Ascending aorta (tissue), 2 donors: ENCODE measurements around the gene HASPIN. TPM values are rescaled to one million over a fixed set of nuclear protein-coding genes. Genes with fewer than 3 reads are reported as not detected.

Source experiments
- DNase-seq, 2 donors: peaks; one replicate each; pipeline ENCODE4 v3.0.0-alpha.2; 2019; ENCODE audit warnings: low spot score in 2 of 2
- H3K27ac ChIP-seq, 2 donors: fragments of 200-600 bp; sonication (generic); one replicate each; pipeline ENCODE4 v1.5.1; 2016 to 2017; ENCODE audit warnings: mild to moderate bottlenecking in 1 of 2
- H3K27me3 ChIP-seq: fragments of 200-600 bp; sonication (generic); one replicate; pipeline ENCODE4 v1.5.1; 2017
- H3K36me3 ChIP-seq, 2 donors: fragments of 200-600 bp; sonication (generic); one replicate each; pipeline ENCODE4 v1.5.1; 2016
- H3K4me1 ChIP-seq, 2 donors: fragments of 200-600 bp; sonication (generic); one replicate each; pipeline ENCODE4 v1.5.1; 2016 to 2017; ENCODE audit warnings: mild to moderate bottlenecking in 1 of 2
- H3K4me3 ChIP-seq, 2 donors: fragments of 200-600 bp; sonication (generic); one replicate each; pipeline ENCODE4 v1.5.1; 2016 to 2017; ENCODE audit warnings: mild to moderate bottlenecking in 1 of 2
- H3K9me3 ChIP-seq, 2 donors: fragments of 200-600 bp; sonication (generic); one replicate each; pipeline ENCODE4 v1.5.1; 2016
- intact Hi-C: fragments of 100-400 bp; cut with DNase I; formaldehyde crosslinking; loops from one replicate; pipeline ENCODE4 v1.15.1; 2023
- total RNA-seq: library from RNA; depleted of rRNA; stranded (reverse); fragments of >200 nt; gene quantifications from one replicate; pipeline ENCODE4 v1.1.0, GENCODE V29; 2016
- TF ChIP-seq, protein P1 (sequence below), 3 experiments: fragments of 200-600 bp in 2 of 3; fragments of 450-650 bp in 1 of 3; sonication (generic) in 2 of 3; IDR thresholded peaks; one replicate each; pipeline ENCODE4 v1.5.1; 2016 to 2019; ENCODE audit warnings: antibody characterized with exemption in 3 of 3, mild to moderate bottlenecking in 1 of 3, moderate library complexity in 1 of 3

HASPIN gene
- total RNA-seq, 1 donor from 2014 or later: 2.7 TPM

DNA sequence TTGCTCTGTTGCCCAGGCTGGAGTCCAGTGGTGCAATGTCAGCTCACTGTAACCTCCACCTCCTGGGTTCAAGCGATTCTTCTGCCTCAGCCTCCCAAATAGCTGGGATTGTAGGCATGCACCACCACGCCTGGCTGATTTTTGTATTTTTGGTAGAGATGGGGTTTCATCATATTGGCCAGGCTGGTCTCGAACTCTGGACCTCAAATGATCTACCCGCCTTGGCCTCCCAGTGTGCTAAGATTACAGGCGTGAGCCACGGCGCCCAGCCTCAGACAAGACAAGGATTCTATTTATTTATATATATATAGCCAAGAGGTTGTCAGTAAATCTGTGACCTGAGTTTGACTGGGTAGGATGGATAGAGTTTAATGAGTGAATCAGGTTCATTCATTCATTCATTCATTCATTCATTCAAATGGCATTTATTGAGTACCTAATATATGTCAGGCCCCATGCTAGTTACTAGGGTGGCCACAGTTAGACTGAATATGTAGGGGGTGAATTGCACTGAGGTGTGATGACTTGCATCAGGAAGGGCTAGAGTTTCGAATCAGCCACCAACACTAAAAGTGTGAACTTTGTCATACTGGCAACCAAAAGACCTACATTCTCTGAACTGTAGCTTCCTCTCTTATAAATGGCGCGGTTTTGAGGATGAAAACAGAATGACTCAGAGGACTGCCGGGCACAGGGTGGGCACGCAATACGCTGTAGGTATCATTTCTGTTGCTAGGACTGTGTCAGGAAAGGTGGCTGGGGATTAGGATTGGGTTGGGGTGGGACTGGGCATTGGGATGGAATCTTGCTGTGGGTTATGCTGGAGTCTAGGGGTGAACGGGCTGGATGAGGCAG is 39.4 kb downstream of the HASPIN start:
- H3K36me3 ChIP-seq: no peaks in the 10 kb centered on the region
- H3K4me3 ChIP-seq: no peak overlapping the region
- no peaks in the 10 kb centered on the region for H3K9me3 ChIP-seq
- DNase-seq: no peak
- no peaks in the 10 kb centered on the region for H3K27me3 ChIP-seq
- intact Hi-C loops: no loop called here
- no peaks in the 10 kb centered on the region for H3K4me1 ChIP-seq
- TF ChIP-seq, protein P1, sequence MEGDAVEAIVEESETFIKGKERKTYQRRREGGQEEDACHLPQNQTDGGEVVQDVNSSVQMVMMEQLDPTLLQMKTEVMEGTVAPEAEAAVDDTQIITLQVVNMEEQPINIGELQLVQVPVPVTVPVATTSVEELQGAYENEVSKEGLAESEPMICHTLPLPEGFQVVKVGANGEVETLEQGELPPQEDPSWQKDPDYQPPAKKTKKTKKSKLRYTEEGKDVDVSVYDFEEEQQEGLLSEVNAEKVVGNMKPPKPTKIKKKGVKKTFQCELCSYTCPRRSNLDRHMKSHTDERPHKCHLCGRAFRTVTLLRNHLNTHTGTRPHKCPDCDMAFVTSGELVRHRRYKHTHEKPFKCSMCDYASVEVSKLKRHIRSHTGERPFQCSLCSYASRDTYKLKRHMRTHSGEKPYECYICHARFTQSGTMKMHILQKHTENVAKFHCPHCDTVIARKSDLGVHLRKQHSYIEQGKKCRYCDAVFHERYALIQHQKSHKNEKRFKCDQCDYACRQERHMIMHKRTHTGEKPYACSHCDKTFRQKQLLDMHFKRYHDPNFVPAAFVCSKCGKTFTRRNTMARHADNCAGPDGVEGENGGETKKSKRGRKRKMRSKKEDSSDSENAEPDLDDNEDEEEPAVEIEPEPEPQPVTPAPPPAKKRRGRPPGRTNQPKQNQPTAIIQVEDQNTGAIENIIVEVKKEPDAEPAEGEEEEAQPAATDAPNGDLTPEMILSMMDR (IDR thresholded peaks at IDR 0.05): no peak
- H3K27ac ChIP-seq: no peak overlapping the region

DNA sequence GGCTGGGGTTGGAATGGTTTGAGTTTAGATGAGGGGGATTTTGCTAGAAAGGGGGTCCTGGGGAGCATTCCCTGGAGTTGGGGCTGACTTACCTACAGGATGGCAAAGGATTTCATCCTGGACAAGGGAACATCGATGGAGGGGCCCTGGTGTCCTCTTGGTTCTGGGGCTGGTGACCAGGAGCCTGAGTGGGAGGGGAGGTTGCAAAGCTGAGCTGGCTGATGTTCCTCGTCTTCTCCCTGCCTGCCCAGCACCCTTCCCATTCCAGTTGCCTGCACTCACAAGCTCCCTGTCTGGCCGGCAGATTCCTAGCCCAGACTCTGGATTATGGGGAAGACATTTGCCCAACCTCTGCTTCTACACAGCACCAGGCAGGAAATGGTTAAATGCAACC is 40.1 kb downstream of the HASPIN start:
- H3K36me3 ChIP-seq: no peaks in the 10 kb centered on the region
- H3K4me1 ChIP-seq: no peaks in the 10 kb centered on the region
- TF ChIP-seq, protein P1 (IDR thresholded peaks at IDR 0.05): no peak
- no peaks in the 10 kb centered on the region for H3K9me3 ChIP-seq
- H3K27ac ChIP-seq: no peak overlapping the region
- no peak for DNase-seq
- intact Hi-C loops: no loop called here
- no peak overlapping the region for H3K4me3 ChIP-seq
- H3K27me3 ChIP-seq: no peaks in the 10 kb centered on the region

- Histone ChIP-seq H3K4me1 (no peaks in the 10 kb centered on the region), H3K4me3 (no peak overlapping the region), H3K36me3 (no peaks in the 10 kb centered on the region), H3K27ac (no peak overlapping the region), H3K27me3 (no peaks in the 10 kb centered on the region), H3K9me3 (no peaks in the 10 kb centered on the region)
- DNase-seq: no peak
- TF ChIP-seq, protein P1 (IDR thresholded peaks at IDR 0.05): no peak
- intact Hi-C loops: no loop called here
Observed at GRCh38 chr17:3765981-3766380, 42.3 kb downstream of the HASPIN start.

GRCh38 chr17:3766779-3767178 is 43.1 kb downstream of the HASPIN start:
- intact Hi-C loops: no loop called here
- TF ChIP-seq, protein P1 (IDR thresholded peaks at IDR 0.05): no peak
- no peak overlapping the region for H3K27ac ChIP-seq

GRCh38 chr17:3768341-3768740 is 44.6 kb downstream of the HASPIN start:
- Histone ChIP-seq H3K4me1 (no peaks in the 10 kb centered on the region), H3K4me3 (no peak overlapping the region), H3K36me3 (no peaks in the 10 kb centered on the region), H3K9me3 (no peaks in the 10 kb centered on the region), H3K27me3 (no peaks in the 10 kb centered on the region), H3K27ac (no peak overlapping the region)
- DNase-seq: no peak
- TF ChIP-seq, protein P1 (IDR thresholded peaks at IDR 0.05): no peak
- intact Hi-C loops: no loop called here

More at GRCh38 chr17:3766779-3767178, 43.1 kb downstream of the HASPIN start:
- H3K9me3 ChIP-seq: no peaks in the 10 kb centered on the region
- no peaks in the 10 kb centered on the region for H3K36me3 ChIP-seq
- DNase-seq: no peak
- no peaks in the 10 kb centered on the region for H3K4me1 ChIP-seq
- no peak overlapping the region for H3K4me3 ChIP-seq
- H3K27me3 ChIP-seq: no peaks in the 10 kb centered on the region
